NCI-H2081 (cell line): Measurements from ENCODE around the gene HYAL2.
A peak's percentile ranks its signal among the peaks of the same experiment; 100 is the strongest.
"Not testable (repeated sequence)": the region's sequence is repeated elsewhere in the genome, so short reads cannot be mapped to it uniquely, and the experiment has no call there.

ENCODE experiments used
- DNase-seq, 2 experiments: peaks; one replicate each; lab custom pipeline; 2025; lab: John Stamatoyannopoulos, UW

Gene HYAL2

DNA sequence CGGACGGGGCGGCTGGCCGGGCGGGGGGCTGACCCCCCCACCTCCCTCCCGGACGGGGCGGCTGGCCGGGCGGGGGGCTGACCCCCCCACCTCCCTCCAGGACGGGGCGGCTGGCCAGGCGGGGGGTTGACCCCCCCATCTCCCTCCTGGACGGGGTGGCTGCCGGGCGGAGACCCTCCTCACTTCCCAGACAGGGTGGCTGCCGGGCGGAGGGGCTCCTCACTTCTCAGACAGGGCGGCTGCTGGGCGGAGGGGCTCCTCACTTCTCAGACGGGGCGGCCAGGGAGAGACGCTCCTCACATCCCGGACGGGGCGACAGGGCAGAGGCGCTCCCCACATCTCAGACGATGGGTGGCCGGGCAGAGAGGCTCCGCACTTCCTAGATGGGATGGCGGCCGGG, 10.5 kb downstream of the HYAL2 start:
- not testable (repeated sequence) for DNase-seq

DNA sequence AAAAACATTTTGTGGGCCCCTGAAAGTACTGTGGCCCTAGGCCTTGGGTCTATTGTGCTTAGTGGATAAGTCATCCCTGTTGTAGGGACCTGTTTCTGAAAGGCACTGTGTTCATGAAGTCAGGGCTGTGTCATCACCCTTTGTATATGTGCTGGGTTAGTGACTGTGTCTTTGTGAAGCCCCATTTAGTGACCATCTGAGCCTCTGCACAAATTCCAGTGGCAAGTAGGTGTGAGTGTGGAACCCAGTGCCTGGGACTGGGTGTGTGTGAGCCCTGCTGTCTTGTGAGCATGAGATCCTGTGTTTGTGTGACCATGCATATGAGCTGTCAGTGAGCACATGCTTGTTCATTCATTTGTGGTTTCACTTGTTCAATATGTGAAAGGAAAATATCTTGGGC, 17.9 kb downstream of the HYAL2 start:
- DNase-seq, result no peak

DNA sequence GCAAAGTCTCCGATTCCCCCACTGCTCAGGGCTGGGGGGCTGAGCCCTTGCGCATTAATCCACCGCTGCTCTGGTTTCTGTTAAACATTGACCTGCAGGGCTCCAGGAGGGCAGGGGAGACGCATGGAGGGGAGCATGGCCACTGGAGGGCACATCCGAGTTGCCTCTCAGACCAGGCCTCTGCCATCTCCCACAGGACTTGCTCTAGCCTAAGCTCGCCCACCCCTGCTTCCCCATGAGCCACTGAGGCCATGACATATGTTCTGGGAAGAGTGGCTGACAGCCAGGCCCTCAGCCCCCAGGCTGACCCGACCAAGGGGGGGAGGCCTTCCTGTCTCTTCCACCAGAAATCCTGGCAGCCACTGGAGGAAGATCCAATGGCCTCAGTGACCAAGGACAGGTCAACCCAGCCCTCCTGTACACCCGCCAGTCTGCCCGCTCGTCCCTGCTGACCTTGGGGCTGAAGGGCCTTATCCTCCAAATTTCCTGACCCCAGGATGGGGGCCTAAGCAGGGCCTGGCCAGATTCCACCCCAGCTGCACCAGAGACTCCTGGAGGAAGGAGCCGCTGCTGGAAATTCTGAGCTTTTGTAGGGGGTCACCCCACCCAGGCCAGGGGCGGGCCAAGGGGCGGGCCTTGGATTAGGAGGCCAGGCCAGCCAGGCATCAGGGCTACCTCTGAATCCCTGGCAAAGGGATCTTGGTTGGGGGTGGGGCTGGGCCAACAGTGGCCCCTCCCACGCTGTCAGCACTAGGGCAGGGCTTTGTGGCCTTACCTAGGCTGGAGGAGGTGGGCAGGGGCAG, 19.3 kb downstream of the HYAL2 start, which contains the start of gene HYAL1:
Gene HYAL1 (minus strand): TSS at position 562 of the 803 bp plus-strand sequence. CDS start 618 bp downstream, outside the sequence.
- no peak for DNase-seq

DNA sequence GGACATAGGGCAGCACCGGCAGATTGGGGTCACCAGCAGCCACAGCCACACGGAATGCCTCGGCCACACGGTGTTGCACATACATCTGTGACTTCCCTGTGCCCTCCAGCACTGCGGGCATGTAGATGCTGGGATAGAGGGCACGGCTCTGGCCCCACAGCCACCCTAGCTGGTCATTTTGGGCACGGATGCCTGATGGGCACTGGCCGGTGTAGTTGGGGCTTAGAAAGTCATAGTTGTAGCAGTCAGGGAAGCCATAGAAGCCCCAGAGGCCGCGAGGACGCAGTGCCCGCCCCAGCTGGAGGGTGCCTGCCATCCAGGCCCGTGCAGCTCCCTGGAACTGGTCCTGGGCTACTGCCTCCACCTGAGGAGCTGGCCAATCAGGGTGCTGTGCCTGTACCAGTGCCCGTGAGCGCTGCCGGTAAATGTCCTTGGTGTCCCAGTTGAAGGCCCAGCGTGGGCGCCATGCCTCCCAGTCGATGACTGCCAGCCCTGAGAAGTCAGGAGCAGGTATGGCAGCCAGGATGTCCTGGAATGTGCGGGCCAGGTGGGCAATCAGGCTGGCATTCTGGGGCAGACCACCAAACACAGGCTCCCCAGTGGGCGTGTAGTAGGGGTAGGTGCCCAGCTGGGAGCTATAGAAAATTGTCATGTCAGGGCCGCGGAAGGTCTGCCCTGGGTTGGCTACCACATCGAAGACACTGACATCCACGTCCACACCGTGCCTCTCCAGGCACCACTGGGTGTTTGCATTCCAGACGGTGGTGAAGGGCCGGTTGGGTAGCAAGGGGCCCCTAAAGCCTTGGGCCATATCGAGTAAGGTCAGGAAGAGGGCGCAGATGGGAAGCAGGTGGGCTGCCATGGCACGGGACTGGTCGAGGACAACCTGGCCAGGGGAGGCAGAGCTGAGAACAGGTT, 20.2 kb downstream of the HYAL2 start:
- no peak for DNase-seq

DNA sequence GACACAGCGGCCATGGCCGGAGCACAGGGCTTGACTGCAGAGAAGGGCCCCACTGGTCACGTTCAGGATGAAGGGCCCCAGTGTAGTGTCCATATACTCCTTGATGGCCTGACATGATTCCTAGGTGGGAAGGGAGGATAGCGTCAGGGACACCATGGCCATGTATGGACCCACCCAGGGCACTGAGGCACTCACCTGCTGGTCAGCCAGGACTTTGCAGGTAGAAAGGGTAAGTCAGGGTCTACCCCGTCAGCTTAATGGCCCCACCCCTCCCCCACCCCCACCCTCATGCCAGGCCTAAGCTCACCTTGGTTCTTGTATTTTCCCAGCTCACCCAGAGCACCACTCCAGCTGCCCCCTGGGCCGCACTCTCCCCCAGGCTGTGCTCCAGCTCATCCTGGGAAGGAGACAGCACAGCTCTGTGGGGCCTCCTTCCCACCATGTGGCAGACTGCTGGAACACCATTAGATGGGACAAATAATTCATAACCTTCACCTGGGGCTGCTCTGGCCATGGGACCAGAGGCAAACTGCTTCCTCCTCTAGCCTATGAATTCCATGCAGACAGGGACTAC, 21.8 kb downstream of the HYAL2 start:
- no peak for DNase-seq

DNA sequence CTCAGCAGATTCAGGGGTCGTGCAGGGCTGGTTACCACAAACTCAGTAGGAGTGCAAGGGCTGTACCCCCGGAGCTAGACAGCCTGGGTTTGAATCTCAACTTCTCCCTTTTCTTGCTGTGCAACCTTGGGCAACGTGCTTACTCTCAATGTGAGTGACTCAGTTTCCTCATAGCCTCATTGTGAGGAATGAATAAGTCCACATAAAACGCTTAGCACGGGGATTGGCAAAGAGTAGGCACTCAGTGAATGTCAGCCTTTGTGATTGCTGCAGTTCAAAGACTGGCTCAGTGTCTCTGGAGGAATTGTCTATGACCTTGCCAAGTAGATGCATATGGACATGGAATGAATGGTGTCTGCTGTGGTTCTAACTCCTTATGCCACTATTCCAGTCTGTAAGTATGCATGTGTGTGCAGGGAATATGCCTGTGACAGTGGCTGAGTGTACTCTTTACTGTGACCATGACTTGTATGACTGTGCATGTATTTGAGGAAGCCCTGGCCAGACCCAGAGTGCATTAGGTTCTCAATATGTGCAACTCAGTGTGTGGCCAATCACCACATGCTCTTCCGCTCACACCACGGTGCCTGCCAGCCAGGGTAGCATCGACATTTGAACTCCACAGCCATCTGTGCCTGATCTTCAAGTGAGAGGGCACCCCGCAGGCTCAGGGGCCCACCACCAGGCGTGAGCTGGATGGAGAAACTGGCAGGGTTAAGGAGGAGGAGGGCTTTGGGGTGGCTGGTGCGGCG, 22.4 kb downstream of the HYAL2 start:
- no peak for DNase-seq

DNA sequence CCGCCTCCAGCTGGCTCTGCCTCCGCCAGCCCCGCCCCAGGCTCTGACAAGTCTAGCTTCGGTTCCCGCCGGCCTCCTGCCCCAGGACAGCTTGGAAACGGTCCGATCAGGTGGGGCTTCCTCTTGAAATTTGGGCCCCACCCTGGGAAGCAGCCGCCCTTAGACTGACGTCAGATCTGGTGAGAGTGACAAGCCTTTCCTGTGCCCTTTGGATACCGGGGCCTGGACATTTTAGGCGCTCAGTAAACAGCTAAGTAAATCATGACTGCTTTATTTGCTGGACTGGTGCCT, 23.0 kb downstream of the HYAL2 start:
- DNase-seq, result no peak

DNA sequence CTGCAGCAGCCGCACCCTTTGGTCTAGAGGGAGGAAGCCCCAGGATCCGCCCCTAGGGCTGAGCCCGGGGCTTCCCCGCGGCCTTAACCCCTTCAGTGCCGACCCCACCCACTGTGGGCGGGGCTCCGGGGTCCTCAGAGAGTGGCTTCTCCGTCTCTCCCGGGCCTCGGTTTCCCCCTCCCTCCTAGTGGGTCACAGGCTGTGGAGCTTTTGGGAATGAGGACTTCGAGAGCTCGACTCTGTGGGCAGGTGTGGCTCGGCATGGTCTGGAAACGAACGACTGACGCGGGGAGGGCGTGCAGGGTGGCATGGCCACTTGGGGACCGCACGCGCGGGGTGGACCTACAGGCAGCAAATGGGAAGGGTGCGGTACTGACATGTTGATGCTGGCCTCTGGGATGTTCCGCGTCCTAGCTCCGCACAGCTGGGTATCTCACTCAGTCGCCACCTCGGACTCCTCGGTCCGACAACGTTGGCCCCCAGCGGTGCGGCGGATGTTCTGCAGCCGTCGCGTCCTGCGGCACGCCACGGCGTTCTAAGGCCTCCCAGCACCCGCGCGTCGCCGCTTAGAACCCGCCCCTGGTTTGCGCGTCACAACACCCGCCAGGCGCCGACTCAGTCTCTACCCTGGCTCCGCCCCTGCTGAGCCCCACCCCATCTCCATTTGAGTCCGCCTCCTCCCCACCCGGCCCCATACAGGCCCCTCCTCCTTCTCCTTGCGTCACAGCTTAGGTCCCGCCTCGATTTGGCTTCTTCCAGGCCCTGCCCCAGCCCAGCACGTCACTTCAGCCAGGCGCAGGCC, 23.5 kb downstream of the HYAL2 start, which contains the start of the genes HYAL3 and NAA80:
Gene HYAL3 (minus strand): TSS at position 570 of the 802 bp plus-strand sequence. CDS start 3,803 bp downstream, outside the sequence.
Gene NAA80 (minus strand): TSS at position 570 of the 802 bp plus-strand sequence. CDS start 1,942 bp downstream, outside the sequence.
- DNase-seq, result peak; percentile 93 to 97

DNA sequence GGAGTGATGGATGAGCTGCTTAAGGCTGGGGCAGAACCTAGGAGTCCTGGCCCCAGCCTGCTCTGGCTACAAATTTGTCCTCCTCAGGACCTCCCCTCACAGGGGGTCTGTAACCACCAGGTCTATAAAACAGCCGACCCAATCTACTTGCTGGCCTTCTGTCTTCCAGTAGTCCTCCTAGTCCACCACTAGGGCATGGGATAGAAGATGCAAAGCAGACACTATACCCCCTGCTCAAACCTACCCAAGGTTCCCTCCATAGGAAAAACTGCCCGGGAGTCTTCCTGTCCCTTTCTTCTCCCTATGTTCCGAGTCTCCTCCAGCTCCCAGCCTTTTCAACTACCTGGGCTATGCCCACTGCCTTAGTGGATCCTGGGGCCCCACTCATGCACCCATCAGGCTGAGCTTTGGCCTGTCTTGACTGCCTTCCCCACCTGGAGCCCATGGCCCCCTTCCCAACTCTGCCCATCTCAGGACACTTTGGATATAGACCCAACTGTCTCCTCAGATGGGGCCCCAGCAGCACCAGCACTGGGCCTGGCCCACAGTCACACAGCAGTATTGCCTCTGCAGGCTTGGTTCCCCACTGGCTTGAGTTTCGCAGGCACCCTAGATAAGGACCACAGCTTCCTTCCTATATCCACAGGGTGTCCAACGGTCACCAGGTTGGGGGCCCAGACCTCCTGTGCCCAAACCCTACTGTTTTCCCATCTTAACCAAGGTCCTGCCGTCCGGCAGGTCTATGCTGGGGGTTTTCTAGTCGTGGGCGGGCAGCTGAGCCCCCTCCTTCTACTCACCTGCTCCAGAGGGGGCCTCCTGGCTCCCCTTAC, 24.4 kb downstream of the HYAL2 start:
- no peak for DNase-seq

DNA sequence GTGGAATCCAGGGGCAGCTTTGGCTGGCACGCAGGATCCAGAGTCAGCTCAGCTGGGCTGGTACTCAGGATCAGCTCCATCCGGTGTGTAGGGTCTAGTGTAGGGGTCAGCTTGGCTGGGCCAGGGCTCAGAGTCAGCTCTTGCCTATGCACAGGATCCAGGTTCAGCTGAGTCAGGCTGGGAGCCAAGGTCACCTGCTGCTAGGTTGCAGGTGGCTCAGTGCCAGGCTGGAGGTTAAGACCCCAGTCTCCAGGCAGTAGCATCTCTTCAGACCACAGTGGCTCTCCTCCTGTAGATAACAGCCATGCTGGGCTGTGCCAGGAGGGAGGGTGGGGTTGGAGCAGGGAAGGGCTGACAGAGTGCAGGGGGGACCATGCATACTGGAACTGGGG, 25.2 kb downstream of the HYAL2 start:
- DNase-seq, result no peak

DNA sequence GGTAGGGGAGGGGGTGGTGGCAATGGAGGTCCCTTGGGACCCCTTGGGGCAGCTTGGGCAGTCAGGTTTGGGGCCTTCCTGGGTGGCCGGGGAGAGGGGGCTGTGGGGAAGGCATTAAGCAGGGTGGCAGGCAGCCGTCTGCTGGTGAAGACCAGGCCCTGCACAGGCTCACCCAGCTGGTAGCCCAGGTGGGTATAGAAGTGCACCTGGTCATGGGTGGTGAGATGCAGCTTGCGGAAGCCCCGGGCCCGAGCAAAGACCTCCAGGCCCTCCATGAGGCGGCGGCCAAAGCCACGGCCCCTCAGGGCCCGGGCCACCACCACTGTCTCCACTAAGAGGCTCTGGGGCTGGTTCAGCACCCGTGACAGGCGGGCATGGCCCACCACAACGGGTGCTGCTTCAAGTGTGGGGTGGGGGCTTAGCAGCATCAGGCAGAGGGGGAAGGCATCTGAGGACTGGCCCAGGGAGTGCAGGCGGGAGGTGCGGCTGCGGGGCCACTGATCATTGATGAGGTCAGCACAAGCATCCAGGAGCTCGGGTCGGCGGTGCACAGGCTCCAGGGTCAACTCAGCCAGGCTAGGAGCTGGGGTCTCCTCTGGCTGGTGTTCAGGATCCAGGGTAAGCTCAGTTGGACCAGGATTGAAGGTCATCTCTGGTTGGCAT, 25.7 kb downstream of the HYAL2 start:
- DNase-seq, result no peak

DNA sequence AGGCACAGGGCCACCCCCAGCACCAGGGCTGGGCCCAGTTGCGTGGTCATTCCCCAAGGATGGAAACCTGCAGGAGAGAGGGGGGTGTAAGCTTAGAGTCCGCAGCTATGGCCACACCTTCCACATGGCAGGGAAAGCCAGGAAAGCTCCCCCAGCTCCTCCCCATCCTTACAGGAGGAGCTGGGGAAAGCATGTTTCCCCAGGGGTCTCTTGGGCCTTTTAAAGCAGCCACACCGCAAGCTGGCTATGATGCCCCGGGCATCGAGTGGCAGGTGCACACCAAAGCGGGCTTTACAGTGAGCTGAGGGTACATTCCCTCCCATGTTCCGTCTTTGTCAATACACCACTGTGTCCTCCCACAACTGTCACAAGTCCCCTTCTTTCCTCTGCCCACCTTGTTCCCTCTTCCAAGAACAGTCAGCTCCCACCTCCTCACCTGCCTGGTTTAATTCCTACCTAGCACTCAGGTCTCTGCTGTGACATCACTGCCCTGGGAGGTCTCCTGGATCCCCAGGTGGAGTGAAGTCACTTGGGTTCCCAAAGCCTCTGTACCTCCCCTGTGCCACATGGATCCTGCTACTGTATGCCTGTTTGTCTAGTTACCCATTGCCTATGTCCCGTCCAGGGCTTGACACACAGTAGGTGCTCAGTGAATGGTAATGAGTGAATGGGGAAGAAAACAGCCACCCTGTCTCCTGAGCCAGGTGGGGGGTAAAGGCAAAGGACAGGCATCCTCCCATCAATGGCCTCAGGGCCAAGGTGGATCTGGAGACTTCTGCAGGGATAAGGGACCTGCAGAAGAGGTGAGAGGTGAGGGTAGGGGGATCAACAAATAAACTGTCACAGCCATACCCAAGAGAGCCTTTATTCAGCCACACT, 26.8 kb downstream of the HYAL2 start:
- DNase-seq, result no peak

DNA sequence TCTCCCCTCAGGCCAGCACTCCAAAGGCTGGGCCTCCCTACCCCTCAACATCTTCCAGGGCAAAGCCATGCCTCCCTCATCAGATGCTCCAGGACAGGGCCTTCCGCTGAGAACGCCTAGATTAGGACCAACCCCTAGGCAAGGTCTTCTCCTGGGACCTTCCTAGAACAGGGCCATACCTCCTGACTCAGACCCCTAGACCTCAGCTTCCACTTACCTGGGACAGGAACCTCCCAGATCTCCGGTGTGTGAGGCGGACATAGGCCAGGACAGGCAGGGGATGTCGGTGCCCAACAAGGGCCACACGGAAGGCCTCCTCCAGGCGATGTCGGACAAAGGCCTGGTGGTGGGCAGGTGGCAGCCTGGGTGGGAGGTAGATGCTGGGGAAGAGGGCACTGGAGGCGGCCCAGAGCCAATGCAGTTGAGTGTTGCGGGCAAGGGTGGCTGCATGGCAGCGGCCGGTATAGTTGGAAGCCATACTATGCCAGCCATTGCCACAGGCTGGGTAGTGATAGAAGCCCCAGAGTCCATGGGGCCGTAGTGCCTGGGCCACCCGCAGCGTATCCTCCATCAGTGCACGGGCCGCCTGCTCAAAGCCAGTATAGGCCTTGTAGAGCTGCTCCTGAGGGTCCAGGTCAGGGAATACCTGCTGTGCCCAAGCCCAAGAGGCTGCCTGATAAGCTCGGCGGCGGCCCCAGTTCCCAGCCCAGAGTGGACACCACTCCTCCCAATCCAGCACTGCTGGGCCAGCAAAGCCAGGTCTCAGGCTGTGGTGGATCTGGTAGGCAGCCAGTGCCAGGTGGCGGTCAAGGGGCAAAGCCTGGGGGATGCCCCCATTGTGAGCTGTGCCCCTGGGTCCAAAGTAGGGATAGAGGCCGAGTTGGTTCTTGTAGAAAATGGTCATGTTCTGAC, 27.8 kb downstream of the HYAL2 start:
- DNase-seq, result no peak

DNA sequence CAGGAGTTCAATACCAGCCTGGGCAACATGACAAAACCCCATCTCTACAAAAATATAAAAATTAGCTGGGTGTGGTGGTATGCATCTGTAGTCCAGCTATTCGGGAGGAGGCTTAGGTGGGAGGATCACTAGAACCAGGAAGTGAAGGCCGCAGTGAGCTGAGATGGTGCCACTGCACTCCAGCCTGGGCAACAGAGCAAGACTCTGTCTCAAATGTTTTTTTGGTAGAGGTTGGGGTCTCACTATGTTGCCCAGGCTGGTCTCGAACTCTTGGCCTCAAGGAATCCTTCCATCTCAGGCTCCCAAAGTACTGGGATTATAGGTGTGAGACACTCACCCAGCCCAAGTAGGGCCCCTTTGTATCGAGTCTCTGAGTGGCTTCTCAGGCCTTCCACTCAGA, 28.5 kb downstream of the HYAL2 start:
- DNase-seq, result no peak

DNA sequence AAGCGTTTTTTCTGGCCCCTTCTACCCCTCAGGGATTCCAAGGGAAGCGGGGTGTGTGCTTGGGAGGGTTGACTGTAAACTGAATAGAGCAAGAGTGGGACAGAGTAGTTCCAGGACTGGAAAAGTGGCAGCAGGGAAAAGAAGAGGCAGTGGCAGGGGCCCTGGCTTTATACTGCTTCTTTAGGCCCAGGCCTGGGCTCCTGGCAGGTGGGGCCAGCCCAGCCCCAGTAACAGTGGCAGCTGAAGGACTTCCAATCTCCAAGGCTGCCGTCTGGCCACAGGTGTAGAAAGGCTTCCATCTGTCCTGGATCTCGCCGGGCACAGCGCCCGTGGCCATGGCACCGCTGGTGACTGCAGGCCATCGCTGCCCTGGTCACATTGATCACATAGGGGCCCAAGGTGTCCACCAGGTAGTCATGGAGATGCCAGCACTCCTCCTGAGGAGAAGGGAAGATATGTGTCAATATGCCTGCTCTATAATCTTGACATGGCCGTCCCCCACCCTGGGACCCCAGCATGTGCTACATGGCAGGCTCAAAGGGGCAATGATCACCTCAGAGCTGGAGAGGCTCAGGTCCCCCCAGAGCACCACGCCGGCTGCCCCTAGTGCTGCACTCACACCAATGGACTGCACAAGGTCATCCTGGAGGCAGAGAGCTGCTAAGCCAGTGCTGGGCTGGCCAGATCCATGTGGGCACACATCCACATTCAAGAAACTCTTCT, 29.3 kb downstream of the HYAL2 start:
- no peak for DNase-seq

DNA sequence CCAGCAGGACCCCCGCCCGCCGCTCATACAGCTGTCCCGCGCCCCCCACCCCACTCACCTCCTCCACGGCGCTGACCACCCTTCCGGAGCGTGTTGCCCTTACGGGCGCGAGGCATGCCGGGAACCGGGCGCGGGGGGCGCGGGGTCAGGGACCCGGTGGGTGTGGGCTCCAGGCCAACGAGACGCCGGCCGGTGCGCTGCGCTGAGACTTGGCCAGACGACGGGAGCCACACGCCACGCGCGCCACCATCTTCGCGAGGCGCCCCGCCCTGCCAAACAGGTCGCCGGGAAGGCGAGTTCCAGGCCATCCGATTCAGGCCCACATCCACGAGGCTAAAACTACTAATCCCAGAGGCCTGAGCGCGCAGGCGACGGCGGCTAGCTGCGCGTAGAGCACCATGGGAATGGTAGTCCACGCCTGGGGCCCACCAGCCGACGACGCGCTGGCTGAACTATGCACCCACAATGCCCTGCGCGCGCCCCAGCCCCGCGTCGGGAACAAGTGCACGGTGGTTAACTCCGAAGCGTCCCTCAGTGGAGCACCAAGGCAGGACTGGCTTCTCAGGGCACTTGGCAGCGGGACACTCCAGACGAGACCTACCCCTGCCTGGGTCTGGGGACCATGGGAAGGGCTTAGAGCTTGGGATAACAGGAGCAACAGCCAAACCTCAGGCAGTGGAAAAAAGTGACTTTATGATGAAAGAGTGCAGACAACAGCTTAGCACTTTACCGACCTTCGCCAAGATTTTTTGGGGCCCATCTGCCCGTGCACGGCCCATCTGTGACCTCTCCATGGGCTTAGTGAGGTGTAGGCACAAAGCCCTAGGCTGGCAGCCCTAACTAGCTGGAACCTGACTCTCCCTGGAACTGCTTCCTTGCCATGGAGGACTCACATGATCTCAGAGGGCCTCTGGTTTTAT, 30.1 kb downstream of the HYAL2 start, which contains the start of gene IFRD2:
Gene IFRD2 (minus strand): TSS at position 271 of the 920 bp plus-strand sequence. CDS start 155 bp downstream, at position 116.
- peak; percentile 93 to 96 for DNase-seq
